Hepatocyte (in vitro differentiated cells): ENCODE results near the gene UBTF. TPM values are rescaled to one million over a fixed set of nuclear protein-coding genes. Genes with fewer than 3 reads are reported as not detected.

Source experiments
- DNase-seq: peaks from one replicate; pipeline ENCODE4 v3.0.0-alpha.2; 2016; ENCODE audit warnings: low spot score
- H2AFZ ChIP-seq: fragments of 200-600 bp; sonication (generic); 2 replicates; pipeline ENCODE4 v1.6.0; 2016; ENCODE audit warnings: antibody characterized with exemption, mild to moderate bottlenecking
- H3K27ac ChIP-seq: fragments of 200-600 bp; sonication (generic); 2 replicates; pipeline ENCODE4 v1.5.1; 2016; ENCODE audit warnings: mild to moderate bottlenecking
- H3K27me3 ChIP-seq: fragments of 200-600 bp; sonication (generic); 2 replicates; pipeline ENCODE4 v1.6.1; 2016
- H3K36me3 ChIP-seq: fragments of 200-600 bp; sonication (generic); replicated peaks from 2 replicates; pipeline ENCODE4 v1.5.1; 2016; ENCODE audit warnings: low read depth; ENCODE audit not compliant: insufficient read depth
- H3K4me1 ChIP-seq: fragments of 200-600 bp; sonication (generic); 2 replicates; pipeline ENCODE4 v1.5.1; 2016; ENCODE audit warnings: mild to moderate bottlenecking, moderate library complexity; ENCODE audit not compliant: insufficient read depth
- H3K4me2 ChIP-seq: fragments of 200-600 bp; sonication (generic); 2 replicates; pipeline ENCODE4 v1.6.0; 2016
- H3K4me3 ChIP-seq: fragments of 200-600 bp; sonication (generic); 2 replicates; pipeline ENCODE4 v1.5.1; 2016; ENCODE audit warnings: mild to moderate bottlenecking
- H3K79me2 ChIP-seq: fragments of 200-600 bp; sonication (generic); 2 replicates; pipeline ENCODE4 v1.6.0; 2017; ENCODE audit warnings: mild to moderate bottlenecking
- H3K9me2 ChIP-seq: fragments of 200-600 bp; sonication (generic); replicated peaks from 2 replicates; pipeline ENCODE4 v1.6.0; 2017; ENCODE audit warnings: mild to moderate bottlenecking; ENCODE audit not compliant: insufficient read depth
- H3K9me3 ChIP-seq: fragments of 200-600 bp; sonication (generic); 2 replicates; pipeline ENCODE4 v1.5.1; 2016; ENCODE audit warnings: low read depth, mild to moderate bottlenecking
- H4K20me1 ChIP-seq: fragments of 200-600 bp; sonication (generic); 2 replicates; pipeline ENCODE4 v1.6.0; 2016; ENCODE audit warnings: mild to moderate bottlenecking; ENCODE audit not compliant: insufficient read depth, poor library complexity, severe bottlenecking
- EZH2 ChIP-seq: fragments of 200-600 bp; sonication (generic); IDR thresholded peaks from 2 replicates; pipeline ENCODE4 v1.6.1; 2016; ENCODE audit warnings: antibody characterized with exemption, mild to moderate bottlenecking, borderline replicate concordance
- EZH2phosphoT487 ChIP-seq: fragments of 200-600 bp; sonication (generic); IDR thresholded peaks from one replicate; pipeline ENCODE4 v1.6.1; 2018; ENCODE audit warnings: antibody characterized with exemption, mild to moderate bottlenecking, low read depth, moderate library complexity; ENCODE audit not compliant: unreplicated experiment, severe bottlenecking
- WGBS: methylation state at CpG from one replicate; pipeline ENCODE4 v1.1.6; 2016; ENCODE audit warnings: low lambda C conversion rate; ENCODE audit errors: missing lambda C conversion rate; 5-methylcytosine and 5-hydroxymethylcytosine counted together
- polyA plus RNA-seq: library from polyadenylated mRNA; unstranded; fragments of >200 nt; fragmentation: Nextera tagmentation; extraction: Ambion mirVana; gene quantifications from 2 replicates; pipeline ENCODE4 v1.2.1, GENCODE V29; 2016
- total RNA-seq: library from RNA; depleted of rRNA; stranded (reverse); fragments of >200 nt; gene quantifications from 2 replicates; pipeline ENCODE4 v1.2.3, GENCODE V29; 2014
- TF ChIP-seq, protein P1 (sequence below): fragments of 200-600 bp; sonication (generic); IDR thresholded peaks from 2 replicates; pipeline ENCODE4 v1.5.1; 2016; ENCODE audit warnings: antibody characterized with exemption, mild to moderate bottlenecking; ENCODE audit not compliant: poor library complexity

Gene UBTF
- total and polyA plus RNA-seq, 2 experiments from 2014 or later = 35.0 to 41.1 TPM

- Histone ChIP-seq H2AFZ (no peak overlapping the region), H3K36me3 (no peaks in the 10 kb centered on the region), H4K20me1 (no peaks in the 10 kb centered on the region), H3K9me3 (no peaks in the 10 kb centered on the region), H3K4me3 (no peak overlapping the region), H3K4me2 (no peak overlapping the region), H3K4me1 (no peaks in the 10 kb centered on the region), H3K27ac (no peak overlapping the region), H3K27me3 (no peaks in the 10 kb centered on the region), H3K9me2 (no peaks in the 10 kb centered on the region), H3K79me2 (no peaks in the 10 kb centered on the region)
- 67% methylated on average over 10 of the region's 10 CpGs for WGBS
- no peak for DNase-seq
- no peak for TF ChIP-seq EZH2
These were observed 35.1 kb upstream of the UBTF start for GRCh38 chr17:44254361-44255095.

DNA sequence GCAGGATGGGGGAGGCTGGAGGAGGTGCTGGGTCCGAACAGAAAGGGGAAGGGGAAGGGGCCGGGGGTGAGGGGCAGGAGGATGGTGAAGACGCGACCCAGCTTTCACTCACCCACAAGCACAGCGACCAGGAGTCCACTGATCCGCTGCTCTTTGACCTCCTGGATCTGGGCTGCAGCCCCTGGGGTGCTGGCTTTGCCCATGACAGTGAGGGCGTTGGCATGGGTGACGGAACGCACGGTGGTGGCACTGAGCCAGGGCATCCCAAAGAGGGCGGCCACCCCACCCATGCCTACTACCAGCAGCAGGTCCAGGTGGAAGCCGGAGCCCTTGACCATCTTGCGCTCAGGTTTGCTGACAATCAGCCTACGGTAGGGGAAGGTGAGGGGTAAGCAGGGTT is 33.5 kb upstream of the UBTF start:
- WGBS = 87% methylated on average over 12 of the region's 14 CpGs

DNA sequence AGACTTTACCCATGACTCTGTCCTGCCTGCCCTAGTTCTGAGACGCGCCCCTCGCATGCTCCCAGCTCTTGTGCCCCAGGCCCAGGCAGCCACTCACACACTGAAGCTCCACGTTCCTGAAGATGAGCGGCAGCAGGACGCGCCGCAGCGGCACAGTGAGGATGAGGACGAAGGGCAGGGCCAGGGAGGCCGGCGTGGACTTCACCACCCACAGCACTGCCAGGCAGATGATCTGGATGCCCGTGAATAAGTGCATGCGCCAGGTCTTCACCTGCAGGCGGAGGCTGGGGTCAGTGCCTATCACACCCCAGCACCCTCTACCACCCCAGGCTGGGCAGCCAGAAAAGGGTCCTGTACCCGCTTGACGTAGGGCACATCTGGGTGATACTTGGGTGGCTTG is 31.6 kb upstream of the UBTF start:
- Histone ChIP-seq H4K20me1 (no peaks in the 10 kb centered on the region), H3K27ac (no peak overlapping the region), H3K4me2 (no peak overlapping the region), H3K36me3 (no peaks in the 10 kb centered on the region), H2AFZ (no peak overlapping the region), H3K79me2 (no peaks in the 10 kb centered on the region), H3K9me2 (no peaks in the 10 kb centered on the region), H3K27me3 (no peaks in the 10 kb centered on the region), H3K4me3 (no peak overlapping the region), H3K4me1 (no peaks in the 10 kb centered on the region), H3K9me3 (no peaks in the 10 kb centered on the region)
- no peak for DNase-seq
- 97% methylated on average over 17 of the region's 17 CpGs for WGBS
- TF ChIP-seq EZH2phosphoT487 = no peak
- TF ChIP-seq, protein P1, sequence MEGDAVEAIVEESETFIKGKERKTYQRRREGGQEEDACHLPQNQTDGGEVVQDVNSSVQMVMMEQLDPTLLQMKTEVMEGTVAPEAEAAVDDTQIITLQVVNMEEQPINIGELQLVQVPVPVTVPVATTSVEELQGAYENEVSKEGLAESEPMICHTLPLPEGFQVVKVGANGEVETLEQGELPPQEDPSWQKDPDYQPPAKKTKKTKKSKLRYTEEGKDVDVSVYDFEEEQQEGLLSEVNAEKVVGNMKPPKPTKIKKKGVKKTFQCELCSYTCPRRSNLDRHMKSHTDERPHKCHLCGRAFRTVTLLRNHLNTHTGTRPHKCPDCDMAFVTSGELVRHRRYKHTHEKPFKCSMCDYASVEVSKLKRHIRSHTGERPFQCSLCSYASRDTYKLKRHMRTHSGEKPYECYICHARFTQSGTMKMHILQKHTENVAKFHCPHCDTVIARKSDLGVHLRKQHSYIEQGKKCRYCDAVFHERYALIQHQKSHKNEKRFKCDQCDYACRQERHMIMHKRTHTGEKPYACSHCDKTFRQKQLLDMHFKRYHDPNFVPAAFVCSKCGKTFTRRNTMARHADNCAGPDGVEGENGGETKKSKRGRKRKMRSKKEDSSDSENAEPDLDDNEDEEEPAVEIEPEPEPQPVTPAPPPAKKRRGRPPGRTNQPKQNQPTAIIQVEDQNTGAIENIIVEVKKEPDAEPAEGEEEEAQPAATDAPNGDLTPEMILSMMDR = no peak
- no peak for TF ChIP-seq EZH2

More for the DNA sequence above, 33.5 kb upstream of the UBTF start:
- no peaks in the 10 kb centered on the region for H3K79me2 ChIP-seq
- no peaks in the 10 kb centered on the region for H3K4me1 ChIP-seq
- no peak overlapping the region for H2AFZ ChIP-seq
- H3K4me3 ChIP-seq = no peak overlapping the region
- no peak overlapping the region for H3K27ac ChIP-seq
- no peaks in the 10 kb centered on the region for H3K9me2 ChIP-seq
- H3K27me3 ChIP-seq = no peaks in the 10 kb centered on the region
- TF ChIP-seq, protein P1 = no peak
- no peak for TF ChIP-seq EZH2
- TF ChIP-seq EZH2phosphoT487 = no peak
- H3K9me3 ChIP-seq = no peaks in the 10 kb centered on the region
- no peak for DNase-seq
- no peaks in the 10 kb centered on the region for H3K36me3 ChIP-seq
- no peaks in the 10 kb centered on the region for H4K20me1 ChIP-seq
- no peak overlapping the region for H3K4me2 ChIP-seq

- DNase-seq = no peak
- TF ChIP-seq, protein P1 = no peak
- TF ChIP-seq EZH2phosphoT487 = no peak
- Histone ChIP-seq H3K9me2 (no peaks in the 10 kb centered on the region), H3K27me3 (no peaks in the 10 kb centered on the region), H2AFZ (no peak overlapping the region), H3K36me3 (no peaks in the 10 kb centered on the region), H3K27ac (no peak overlapping the region), H3K9me3 (no peaks in the 10 kb centered on the region), H3K4me2 (no peak overlapping the region), H4K20me1 (no peaks in the 10 kb centered on the region), H3K4me1 (no peaks in the 10 kb centered on the region), H3K79me2 (no peaks in the 10 kb centered on the region), H3K4me3 (no peak overlapping the region)
- 92% methylated on average over 9 of the region's 9 CpGs for WGBS
These were observed 30.2 kb upstream of the UBTF start for GRCh38 chr17:44249501-44250246.
